DND-41 (cell line): ENCODE measurements around the gene RILPL1.

Experiments
- EZH2 ChIP-seq: IDR thresholded peaks from 3 replicates; pipeline ENCODE4 v1.6.1; 2012; ENCODE audit warnings: borderline replicate concordance, low read depth, mild to moderate bottlenecking, moderate library complexity, low read length, inconsistent platforms; ENCODE audit not compliant: severe bottlenecking
- TF ChIP-seq, protein P1 (sequence below): IDR thresholded peaks from 2 replicates; pipeline ENCODE4 v1.5.1; 2012; ENCODE audit warnings: borderline replicate concordance, low read length, moderate library complexity, mild to moderate bottlenecking; ENCODE audit not compliant: poor library complexity, severe bottlenecking; ENCODE audit errors: extremely low read depth

DNA sequence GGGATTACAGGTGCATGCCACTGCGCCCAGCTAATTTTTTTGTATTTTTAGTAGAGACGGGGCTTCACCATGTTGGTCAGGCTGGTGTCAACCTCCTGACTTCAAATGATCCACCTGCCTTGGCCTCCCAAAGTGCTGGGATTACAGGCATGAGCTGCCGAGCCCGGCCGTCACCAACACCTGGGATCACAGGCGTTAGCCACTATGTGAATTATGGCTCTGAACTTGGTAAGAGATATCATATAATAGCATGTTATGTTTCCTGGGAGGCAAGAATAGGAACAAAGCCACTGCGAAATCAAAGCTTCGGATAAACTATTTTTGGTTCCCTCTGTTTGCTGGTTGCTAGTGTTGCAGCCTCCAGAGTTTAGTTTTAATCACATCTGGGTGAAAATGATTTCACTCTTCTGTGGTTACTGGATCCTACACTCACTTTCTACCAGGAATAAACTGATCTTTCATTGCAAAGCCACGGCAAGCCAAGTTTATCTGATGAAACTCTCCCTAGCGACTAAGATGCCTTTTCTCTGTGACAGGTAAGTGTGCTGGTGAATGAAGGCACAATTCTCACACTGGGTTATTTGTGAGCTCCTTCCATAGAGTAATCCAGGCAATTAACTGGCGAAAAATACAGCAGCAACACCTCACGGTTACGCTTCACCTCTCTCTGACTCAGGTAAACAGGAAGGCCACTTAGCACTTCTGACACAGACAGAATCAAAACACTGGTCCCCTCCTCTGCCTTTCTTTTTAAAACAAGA is 58.9 kb downstream of the RILPL1 start:
- TF ChIP-seq, protein P1, sequence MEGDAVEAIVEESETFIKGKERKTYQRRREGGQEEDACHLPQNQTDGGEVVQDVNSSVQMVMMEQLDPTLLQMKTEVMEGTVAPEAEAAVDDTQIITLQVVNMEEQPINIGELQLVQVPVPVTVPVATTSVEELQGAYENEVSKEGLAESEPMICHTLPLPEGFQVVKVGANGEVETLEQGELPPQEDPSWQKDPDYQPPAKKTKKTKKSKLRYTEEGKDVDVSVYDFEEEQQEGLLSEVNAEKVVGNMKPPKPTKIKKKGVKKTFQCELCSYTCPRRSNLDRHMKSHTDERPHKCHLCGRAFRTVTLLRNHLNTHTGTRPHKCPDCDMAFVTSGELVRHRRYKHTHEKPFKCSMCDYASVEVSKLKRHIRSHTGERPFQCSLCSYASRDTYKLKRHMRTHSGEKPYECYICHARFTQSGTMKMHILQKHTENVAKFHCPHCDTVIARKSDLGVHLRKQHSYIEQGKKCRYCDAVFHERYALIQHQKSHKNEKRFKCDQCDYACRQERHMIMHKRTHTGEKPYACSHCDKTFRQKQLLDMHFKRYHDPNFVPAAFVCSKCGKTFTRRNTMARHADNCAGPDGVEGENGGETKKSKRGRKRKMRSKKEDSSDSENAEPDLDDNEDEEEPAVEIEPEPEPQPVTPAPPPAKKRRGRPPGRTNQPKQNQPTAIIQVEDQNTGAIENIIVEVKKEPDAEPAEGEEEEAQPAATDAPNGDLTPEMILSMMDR, result no peak
- no peak for TF ChIP-seq EZH2
